Right kidney (tissue), 1 donor: ENCODE data around the gene MMP27.

Source experiments
- DNase-seq: peaks from one replicate; pipeline ENCODE4 v3.0.0-alpha.2; 2016

The MMP27 gene

DNA sequence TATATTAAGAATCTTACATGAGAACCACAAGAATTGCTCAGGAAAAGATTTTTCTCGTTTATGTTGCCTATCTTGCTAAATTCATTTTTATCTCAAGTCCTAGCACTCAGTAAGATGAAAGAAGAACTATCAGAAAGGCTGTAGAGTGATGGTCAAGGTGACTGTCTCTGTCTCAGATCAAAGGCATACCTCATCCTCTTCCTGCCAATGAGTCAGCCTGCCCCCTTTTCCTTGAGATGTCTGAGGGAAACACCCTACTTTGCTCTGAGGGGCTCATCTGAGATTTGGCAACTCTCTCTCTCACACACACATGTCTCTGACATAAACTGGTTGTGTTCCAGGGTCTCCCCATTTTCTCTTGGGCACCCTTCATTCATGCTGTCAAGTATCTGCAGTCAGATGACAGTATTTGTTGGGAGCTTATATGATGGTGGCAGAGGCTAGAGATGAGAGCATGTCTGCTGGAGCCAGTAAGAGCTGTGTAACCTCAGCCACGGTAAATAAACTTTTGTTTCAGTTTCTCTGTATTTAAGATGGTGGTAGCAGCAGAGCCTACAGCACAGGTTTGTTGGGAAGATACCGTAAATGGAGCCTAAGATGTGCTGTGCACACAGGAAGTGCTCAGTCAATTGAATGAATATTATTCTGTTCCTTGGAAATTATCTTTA lies 1.6 kb downstream of the MMP27 start:
- no peak for DNase-seq

GRCh38 chr11:102695201-102695600 lies 10.4 kb downstream of the MMP27 start:
- no peak for DNase-seq

- no peak for DNase-seq
Measured at GRCh38 chr11:102685754-102686153, 19.8 kb downstream of the MMP27 start.

GRCh38 chr11:102685338-102685737 lies 20.2 kb downstream of the MMP27 start:
- no peak for DNase-seq

- no peak for DNase-seq
Measured at GRCh38 chr11:102683277-102683676, 22.3 kb downstream of the MMP27 start.

- DNase-seq, result no peak
Measured at GRCh38 chr11:102680945-102681344, 24.6 kb downstream of the MMP27 start.

DNA sequence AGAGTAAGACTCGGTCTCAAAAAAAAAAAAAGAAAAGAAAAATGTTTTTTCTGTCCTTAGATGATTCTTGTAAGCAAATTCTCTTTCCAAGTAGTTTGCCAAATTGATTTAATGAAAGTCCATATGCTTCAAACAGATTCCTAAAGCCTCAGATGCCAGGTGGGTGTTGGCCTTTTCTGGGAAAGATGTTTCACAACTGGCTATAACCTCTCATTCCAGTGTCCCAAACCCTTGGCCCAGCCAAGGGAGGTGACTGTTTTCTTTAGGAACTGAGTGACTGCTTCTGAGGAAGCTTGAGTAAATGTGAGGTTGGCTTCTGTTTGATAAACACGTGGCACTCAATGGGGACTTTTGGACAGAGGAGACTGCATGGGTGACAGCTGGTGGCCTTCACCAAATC lies 27.5 kb downstream of the MMP27 start:
- DNase-seq, result no peak

DNA sequence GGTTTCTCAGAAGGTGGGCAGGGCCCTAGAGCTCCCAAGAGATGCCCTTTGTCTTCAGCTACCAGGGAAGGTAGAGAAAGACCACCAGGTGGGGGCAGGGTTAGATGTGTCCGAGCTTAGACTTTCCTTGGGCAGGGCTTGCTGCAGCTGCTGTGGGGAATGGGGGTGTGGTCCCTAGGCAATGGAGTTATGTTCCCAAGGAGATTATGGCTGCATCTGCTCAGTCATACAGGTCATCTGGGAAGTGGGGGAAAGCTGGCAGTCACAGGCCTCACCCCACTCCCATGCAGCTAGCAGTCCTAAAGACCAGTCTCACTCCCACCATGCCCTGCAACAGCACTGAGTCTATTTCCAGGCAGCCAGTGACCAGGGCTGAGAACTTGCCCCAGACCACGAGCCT lies 29.5 kb downstream of the MMP27 start:
- no peak for DNase-seq

DNA sequence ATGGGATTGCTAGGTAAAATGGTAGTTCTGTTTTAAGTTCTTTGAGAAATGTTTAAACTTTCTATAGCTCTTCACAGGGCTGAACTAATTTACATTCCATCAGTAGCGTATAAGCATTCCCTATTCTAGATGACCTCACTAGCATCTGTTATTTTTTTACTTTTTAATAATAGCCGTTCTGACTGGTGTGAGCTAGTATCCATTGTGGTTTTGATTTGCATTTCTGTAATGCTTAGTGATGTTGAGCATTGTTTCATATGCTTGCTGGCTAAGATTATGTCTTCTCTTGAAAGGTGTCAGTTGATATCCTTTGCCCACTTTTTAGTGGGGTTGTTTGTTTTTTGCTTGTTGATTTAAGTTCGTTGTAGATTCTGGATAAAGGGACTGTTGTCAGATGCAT lies 35.9 kb downstream of the MMP27 start:
- no peak for DNase-seq

DNA sequence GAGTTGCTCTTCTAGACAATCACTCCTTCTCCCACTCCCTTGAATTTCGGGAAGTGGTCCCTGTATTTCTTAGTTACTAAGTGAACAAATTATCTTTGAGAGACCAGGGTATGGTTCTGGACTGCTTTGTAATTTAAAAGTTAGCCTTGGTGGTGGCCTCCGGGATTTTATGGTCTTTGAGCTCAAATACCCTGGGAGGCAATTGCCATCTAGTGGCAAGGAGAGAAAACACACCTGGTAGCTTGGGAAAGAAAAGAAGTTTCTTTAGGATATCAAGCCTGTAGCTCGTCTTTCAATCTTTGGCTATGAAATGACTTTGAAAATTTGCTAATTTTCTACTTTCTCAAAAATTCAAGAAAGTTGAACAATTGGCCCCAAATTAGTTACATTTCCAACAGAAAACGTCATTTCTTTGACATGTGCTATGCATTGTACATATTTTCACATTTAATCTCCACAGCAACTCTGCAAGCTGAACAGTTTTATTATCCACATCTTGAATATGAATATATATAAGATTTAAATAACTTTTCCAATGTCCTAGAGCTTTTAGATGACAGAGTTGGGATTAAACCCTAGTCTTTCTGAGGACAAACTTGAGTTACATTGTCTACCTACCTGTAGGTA lies 39.1 kb downstream of the MMP27 start:
- peak; percentile 11 for DNase-seq

GRCh38 chr11:102664001-102664752 lies 41.4 kb downstream of the MMP27 start:
- DNase-seq, result no peak

DNA sequence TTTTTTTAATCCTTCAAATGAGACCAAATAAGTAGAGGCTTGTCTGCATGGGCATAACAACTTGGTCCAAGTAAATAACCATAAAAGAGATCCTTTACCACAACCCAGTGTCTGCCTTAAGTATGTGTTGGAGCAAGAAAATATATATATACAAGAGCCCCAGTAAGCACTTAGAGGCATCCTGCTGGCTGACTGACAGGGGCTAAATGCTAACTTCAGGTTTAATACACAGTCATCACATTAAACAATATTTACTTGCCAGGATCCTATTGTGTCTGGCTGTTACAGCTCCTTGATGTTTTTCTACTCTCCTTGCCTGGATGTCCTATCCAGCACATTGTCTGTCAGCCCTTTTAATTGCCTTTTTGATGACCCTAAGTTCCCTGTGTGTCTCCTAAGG lies 43.0 kb downstream of the MMP27 start:
- no peak for DNase-seq

- no peak for DNase-seq
Measured at GRCh38 chr11:102661040-102661439, 44.5 kb downstream of the MMP27 start.

- DNase-seq, result no peak
Measured at GRCh38 chr11:102656528-102656927, 49.0 kb downstream of the MMP27 start.

GRCh38 chr11:102655547-102655946 lies 50.0 kb downstream of the MMP27 start:
- no peak for DNase-seq

DNA sequence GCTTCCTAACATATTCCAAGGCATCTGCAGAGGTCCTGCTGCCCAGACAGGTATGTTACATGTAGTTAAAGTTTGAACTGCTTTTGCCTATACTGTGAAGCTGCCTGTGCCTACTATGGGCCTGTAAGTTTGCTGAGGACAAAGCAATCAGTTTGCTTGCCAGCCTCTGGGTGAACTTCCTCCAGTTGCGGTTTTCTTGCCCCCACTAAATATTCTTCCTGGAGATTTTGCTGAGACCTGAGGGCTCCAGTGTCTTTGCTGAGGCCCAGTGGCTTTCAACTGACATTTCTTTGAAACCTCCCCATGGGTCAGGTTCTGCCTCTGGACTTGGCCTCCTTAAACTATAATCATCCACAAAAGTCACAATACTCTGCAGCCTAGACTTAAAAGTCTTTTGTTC lies 50.8 kb downstream of the MMP27 start:
- no peak for DNase-seq

DNA sequence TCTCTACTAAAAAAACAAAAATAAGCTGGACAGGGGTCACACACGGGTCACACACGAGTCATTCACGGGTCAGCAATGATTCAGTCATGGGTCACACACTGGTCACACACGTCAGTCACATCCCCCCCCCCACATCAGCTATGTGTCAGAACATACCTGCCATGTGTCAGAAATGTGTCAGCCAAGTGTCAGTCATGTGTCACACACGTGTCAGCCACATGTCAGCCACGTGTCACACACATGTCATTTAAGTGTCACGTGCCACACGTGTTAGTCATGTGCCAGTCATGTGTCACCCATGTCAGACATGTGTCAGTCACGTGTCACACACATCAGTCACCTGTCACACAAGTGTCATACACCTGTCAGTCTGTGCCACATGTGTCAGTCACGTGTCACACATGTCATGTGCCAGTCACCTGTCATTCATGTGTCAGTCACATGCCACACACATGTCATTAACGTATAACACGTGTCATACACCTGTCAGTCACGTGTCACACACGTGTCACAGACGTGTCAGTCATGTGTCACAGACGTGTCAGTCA lies 51.8 kb downstream of the MMP27 start:
- no peak for DNase-seq

GRCh38 chr11:102647430-102647829 lies 58.1 kb downstream of the MMP27 start:
- DNase-seq, result no peak

DNA sequence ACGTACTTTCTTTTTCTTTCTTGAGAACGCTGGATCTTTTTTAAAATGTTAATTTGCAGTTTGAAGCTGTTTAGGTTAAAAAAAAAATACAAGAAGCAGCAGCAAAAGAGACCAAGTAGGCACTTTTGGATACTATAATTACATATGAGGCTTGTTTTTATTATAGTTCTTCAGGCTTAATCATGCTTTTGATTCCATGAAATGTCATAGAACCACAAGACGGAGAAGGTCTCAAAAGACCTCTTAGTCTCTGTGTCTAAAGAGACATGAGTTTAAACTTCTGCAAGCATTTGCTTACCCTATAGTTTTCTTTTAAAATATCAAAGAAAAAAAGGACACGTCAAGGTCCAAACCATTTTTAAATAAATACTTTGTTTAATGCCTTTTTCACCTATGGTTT lies 61.6 kb downstream of the MMP27 start:
- no peak for DNase-seq
